GM19395 (cell line): ENCODE measurements around the gene IGLL1.
"Not testable (repeated sequence)": the region's sequence is repeated elsewhere in the genome, so short reads cannot be mapped to it uniquely, and the experiment has no call there.

ENCODE experiments used
- ATAC-seq: cut with Tn5 transposase; IDR thresholded peaks from one replicate; pipeline ENCODE4 v1.9.1; 2021; ENCODE audit warnings: mild to moderate bottlenecking, moderate library complexity; ENCODE audit not compliant: unreplicated experiment

Gene IGLL1

DNA sequence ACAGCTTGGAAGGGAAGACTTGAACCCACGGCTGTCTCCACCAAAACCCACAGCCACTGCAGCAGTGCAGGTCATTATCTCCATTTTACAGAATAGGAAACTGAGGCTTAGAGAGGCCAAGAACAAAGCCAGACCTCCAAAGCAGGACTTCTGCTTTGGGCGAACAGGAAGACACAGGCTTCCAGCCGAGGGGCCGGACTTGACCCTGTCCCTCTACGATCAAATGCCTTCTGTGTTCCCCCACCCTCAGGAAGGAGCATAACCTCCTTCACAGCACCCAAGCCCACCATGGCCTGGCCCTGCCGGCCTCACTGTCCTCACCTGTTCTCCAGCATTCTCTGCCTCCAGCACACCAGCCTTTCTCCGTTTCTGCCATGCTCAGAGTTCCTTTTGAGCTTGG is 15.8 kb downstream of the IGLL1 start:
- ATAC-seq = no peak

DNA sequence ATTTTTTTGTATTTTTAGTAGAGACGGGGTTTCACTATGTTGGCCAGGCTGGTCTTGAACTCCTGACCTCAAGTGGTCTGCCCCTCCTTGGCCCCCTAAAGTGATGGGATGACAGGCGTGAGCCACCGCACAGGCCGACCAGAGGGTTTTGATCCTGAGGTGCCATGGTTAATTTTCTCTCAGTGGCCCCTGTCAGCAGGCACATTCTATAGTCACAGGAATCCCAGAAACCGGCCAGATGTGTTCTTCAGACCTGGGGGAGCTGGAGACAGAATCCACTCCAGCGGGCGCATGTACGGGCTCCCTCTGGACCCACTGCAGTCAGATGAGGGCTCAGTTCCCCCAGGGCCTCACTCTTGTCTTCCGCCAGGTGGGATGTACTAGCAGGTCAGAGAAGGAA is 17.0 kb downstream of the IGLL1 start:
- ATAC-seq = no peak

DNA sequence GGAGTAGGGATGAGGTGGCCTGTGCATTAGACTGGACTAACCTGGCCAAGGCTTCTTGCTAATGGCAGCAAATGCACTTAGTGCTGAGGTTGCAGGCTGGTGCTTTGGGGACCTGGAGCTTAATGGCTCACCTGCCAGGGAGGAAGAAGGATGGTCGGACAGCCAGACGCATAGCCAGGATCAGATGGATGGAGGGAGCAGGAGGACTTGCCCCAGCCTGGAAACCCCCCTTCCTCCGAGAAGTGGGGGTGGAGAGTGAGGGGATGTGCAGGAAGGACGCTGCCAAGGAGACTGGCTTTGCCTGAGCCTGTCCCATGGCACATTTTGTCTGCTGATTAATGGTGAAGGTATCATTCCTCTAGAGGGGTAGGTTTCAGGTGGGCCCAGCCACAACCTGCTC is 17.9 kb downstream of the IGLL1 start:
- no peak for ATAC-seq

DNA sequence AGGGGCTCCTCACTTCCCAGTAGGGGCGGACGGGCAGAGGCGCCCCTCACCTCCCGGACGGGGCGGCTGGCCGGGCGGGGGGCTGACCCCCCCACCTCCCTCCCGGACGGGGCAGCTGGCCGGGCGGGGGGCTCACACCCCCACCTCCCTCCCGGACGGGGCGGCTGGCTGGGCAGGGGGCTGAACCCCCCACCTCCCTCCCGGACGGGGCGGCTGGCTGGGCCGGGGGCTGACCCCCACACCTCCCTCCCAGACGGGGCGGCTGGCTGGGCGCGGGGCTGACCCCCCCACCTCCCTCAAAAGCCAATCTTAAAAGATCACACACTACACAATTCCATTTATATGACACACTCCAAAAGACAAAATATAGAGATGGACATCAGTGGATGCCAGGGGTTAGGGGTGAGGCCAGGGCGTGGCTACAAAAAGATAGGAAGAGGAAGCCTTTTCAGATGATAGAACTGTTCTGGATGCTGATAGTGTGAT is 19.0 kb downstream of the IGLL1 start:
- ATAC-seq = not testable (repeated sequence)

DNA sequence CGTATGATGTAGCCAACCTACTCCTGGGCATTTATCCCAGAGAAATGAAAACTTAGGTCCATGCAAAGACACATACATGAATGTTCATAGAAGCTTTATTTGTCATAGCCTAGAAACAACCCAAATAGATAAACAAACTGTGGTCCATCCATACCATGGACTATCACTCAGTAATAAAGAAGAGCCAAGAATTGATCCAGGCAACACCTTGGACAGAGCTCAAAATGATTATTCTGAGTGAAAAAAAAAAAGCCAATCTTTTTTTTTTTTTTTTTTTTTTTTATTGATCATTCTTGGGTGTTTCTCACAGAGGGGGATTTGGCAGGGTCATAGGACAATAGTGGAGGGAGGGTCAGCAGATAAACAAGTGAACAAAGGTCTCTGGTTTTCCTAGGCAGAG is 19.9 kb downstream of the IGLL1 start:
- ATAC-seq = not testable (repeated sequence)

DNA sequence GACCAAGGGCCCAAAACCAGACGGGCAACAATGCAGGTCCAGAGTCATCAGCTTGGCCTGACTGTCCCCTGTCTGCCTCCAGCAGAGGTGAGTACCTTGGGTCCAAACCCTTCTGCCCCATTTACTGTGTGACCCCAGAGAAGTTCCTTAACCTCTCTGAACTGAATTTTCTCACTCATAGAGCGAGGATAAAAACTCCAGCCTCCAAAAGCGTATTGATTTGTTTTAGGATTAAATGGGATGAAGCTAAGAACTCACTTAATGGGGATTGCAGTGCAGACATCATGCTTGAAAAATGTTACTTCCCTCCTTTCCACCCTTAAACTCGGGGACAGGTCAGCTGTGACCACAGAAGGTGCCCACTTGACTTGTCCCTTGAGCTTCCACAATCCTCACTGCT is 22.6 kb downstream of the IGLL1 start:
- ATAC-seq = no peak

DNA sequence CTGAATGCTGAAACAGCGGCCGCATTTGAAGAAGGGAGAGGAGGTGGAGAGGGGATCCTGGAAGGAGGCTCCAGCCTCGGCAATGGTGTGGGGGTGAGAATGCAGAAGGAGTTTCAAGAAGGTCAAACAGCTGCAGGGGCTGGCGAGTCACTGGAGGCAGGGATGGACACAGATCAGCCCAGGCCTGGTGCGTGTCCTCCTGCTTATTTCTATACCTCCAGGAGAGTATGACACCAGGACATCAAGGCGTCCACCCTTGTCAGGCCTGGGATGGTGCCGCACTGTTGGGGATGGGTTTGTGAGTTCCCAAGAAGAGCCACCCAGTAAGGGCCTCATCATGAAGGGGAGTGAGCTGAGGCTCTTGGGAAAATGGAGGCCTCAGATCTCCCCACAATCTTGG is 23.1 kb downstream of the IGLL1 start:
- ATAC-seq = no peak

DNA sequence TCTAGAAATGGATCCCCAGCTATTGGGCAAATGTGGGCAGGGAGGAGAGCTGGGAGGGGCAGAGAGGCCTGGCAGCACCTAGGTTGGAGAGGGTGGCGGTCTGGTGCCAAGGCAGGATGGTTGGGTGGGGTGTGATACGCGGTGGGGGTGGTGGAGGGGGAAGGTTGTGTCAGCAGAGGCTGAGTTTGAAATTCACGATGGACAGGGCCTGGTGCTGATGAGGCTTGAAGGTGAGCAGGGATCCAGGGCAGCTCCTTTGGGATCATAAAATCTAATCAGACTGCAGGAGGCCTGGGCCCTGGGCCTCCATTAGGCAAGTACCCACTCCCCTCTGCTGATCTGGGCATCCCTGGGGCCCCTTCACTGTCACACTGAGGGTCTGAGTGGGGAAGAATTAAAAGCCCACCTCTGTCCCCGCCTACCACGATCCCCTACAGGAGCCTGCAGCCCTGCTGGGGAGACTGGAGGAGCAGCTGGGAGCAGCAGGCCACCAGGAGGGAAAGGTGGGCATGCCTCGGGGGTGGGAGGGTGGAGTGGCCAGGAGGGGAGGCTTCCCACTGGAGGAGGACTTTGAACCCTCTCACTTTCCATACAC is 24.0 kb downstream of the IGLL1 start:
- no peak for ATAC-seq

DNA sequence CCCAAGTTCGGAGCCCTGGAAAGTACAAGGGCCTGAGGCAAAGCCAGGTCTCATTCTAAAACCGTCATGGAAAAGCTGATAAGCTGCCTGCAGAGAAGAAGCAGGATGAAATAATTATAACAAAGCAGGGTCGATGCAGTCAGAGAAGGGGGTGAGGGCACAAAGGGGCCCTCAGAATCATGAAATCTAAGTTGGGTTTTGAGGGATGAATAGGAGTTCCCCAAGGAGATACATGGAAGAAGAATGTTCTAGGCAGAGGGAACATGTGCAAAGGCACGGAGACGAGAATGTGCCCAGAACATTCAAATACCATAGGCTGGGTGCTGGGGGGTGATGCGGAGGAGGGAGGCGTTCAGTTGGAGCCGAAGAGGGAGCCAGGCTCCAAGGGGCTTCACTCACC is 25.0 kb downstream of the IGLL1 start:
- no peak for ATAC-seq

DNA sequence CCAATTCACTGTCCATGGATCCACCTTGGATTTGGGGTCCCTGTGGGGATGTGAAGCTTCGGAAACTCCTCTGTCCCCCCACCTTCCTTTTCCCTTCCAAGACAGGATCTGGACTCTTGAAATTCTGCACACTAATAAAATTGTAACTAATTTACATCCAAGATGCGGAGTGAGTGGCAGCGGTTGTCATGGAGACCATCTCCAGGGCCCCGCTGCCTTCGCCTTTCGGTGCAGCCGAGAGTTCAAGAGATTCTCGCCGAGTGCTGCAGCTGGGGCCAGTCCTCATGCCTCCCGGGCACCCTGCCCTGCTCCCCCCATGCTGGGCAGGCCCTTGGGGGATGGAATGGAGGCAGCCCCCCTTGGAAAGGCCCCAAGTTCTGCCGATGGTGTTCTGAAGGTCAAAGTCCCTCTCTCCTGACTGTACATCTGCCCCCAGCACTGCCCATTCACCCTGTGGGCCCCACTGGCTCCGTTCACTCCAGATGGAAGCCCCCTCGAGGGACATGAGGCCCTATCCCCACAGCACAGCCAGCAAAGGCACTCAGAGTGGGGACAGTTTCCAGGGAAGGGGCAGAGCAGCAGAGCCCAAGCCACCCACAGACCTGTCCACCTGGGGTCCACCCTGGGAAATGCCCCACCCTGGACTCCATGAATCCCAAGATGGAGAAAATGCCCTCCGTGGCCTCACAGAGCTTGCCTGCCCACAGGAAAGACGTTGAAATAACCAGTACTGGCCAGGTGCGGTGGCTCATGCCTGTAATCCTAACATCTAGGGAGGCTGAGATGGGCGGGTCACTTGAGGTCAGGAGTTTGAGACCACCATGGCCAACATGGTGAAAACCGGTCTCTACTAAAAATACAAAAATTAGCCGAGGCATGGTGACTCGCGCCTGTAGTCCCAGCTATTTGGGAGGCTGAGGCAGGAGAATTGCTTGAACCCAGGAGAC is 25.9 kb downstream of the IGLL1 start:
- no peak for ATAC-seq

DNA sequence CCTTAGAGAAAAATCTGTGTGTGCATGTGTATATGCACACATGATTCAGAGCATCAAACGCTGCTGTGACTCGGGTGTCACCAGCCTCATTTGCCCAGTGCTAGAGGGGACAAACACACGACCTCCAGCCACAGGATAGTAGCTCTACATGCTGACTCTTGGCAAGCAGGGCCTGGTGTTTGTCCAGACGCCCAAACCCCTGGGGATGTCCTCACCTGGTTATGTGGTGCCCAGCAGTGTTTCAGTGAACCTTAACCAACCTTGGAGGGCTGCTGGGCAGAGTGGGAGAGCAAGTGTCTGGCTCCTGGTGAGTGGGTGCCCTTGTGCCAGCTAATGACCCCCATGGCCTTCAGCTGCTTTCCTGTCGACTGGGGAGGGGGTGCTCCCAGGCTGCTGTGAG is 26.7 kb downstream of the IGLL1 start:
- ATAC-seq = no peak

DNA sequence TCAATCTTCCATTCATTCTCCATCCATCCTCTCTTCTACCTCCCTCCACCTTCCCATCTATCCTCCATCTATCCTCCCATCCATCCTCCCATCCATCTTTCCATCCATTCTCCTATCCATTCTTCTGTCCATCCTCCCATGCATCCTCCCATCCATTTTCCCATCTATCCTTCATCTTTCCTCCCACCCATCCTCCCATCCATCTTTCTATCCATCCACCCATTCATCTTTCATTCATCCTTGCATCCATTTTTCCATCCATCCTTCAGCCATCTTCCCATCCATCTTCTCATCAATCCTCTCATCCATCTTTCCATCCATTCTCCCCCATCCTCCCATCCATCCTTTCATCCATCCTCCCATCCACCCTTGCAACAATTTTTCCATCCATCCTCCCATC is 27.5 kb downstream of the IGLL1 start:
- ATAC-seq = no peak

DNA sequence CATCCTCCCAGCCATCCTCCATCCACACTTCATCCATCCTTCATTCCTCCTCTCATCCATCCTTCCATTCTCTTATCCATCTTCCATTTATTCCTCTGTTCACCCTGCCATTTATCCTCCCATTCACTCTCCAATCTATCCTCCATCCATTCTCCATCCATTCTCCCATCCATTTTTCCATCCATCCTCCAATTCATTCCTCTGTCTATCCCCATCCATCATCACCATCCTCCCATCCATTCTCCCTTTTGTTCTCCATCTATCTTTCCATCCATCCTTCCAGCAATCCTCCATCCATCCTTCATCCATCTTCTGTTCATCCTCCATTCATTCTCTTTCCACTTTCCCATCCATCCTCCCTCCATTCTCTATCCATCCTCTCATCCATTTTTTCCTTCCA is 28.7 kb downstream of the IGLL1 start:
- no peak for ATAC-seq

DNA sequence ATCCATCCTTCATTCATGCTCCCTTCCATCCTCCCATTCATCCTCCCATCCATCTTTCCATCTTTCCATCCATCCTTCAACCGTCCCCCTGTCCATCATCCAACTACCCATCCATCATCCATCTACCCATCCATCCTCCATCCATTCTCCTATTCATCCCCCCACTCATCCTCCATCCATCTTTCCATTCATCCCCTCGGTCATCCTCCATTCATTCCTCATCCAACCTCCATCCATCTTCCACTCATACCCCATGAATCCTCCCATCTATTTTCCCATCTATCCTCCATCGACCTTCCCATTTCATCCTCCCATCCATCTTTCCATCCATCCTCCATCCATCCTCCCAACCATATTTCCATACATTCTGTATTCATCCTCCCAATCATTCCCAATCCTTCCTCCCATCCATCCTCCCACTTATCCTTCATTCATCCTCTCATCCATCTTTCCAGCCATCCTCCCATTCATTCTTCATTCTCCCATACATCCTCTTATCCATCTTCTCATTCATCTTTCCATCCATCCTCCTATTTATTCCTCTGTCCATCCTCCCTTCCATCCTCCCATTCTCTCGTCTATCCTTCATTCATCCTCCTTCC is 29.9 kb downstream of the IGLL1 start:
- no peak for ATAC-seq

DNA sequence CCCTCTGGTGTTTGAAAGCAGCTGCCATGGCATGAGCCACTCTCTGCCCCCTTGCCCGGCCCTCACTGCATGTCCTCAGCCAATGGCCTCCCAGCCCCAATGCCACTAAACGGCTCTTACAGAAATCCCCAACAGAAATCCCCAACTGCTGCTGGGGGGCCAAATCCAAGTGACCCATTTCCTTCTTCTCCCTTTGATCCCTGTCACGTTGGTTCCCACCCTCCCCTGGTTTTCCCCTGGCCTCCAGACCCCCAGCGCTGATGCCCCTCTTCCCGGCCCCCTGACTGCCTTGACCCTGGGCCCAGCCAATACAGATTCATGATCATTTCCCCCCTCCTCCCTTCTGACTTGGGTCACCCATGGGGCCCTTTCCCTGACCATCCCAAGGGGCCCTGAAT is 30.9 kb downstream of the IGLL1 start:
- ATAC-seq = no peak

DNA sequence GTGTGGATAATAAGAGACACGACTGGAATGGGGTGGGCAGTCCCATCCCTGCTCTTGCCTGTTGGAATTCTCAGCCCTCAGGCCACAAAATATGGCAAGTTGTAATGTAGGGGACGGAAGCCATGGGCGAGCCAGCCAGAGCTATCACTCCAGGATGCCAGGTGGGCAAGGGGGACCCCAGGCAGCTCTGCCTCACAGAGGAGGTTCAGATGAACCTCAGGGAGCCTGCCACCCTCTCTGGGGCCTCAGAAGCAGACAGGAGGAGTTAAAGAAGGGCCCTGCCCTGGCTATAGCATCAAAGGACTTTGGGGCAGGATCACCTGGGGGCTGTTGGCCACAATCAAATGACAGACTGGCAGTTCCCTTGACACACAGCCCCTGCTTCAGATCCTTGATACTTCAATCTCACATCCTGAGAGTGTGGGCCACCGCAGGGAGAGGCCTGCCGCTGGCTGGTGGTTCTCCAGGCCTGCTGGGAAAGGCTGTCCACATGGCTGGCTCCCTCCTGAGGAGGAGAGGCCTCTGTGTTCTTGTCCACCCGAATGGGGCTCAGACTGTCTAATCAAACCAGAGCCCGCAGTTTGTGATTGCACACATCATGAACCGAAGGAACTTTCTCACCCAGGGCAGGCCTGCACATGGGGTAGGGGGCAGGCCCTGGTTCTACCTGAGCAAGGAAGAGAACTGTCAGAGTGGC is 31.4 kb downstream of the IGLL1 start:
- ATAC-seq = no peak

DNA sequence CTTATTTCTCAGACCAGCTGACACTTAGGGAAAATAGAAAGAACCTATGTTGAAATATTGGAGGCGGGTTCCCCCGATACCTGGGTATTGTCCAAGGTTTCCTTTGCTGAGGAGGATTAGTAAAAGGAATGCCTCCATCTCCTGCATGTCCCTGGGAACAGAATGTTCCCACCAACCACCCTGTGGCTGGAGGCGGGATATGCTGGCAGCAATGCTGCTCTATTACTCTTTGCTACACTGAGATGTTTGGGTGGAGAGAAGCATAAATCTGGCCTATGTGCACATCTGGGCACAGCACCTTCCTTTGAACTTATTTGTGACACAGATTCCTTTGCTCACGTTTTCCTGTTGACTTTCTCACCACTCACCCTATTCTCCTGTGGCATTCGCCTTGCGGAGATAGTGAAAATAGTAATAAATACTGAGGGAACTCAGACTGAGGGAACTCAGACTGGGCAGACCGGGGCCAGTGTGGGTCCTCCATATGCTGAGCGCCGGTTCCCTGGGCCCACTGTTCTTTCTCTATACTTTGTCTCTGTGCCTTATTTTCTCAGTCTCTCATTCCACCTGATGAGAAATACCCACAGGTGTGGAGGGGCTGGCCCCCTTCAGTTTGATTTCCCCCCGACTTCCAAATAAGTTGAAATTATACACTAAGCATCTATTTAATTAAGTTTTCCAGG is 32.1 kb downstream of the IGLL1 start:
- no peak for ATAC-seq

DNA sequence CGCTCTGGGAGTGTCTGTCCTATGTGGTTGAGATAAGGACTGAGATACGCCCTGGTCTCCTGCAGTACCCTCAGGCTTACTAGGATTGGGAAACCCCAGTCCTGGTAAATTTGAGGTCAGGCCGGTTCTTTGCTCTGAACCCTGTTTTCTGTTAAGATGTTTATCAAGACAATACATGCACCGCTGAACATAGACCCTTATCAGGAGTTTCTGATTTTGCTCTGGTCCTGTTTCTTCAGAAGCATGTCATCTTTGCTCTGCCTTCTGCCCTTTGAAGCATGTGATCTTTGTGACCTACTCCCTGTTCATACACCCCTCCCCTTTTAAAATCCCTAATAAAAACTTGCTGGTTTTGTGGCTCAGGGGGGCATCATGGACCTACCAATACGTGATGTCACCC is 32.7 kb downstream of the IGLL1 start:
- ATAC-seq = not testable (repeated sequence)

DNA sequence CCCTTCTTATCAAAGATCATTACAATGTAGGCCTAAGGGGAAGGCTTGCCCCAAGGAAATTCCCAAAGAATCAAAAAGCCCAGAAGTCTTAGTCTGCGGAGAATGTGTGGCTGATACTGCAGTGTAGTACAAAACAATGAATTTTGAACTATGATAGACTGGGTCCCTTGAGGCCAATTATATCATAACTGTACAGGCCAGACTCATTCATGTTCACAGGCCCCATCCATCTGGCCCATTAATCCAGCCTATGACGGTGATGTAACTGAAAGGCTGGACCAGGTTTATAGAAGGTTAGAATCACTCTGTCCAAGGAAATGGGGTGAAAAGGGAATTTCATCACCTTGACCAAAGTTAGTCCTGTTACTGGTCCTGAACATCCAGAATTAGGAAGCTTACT is 35.2 kb downstream of the IGLL1 start:
- ATAC-seq = no peak

DNA sequence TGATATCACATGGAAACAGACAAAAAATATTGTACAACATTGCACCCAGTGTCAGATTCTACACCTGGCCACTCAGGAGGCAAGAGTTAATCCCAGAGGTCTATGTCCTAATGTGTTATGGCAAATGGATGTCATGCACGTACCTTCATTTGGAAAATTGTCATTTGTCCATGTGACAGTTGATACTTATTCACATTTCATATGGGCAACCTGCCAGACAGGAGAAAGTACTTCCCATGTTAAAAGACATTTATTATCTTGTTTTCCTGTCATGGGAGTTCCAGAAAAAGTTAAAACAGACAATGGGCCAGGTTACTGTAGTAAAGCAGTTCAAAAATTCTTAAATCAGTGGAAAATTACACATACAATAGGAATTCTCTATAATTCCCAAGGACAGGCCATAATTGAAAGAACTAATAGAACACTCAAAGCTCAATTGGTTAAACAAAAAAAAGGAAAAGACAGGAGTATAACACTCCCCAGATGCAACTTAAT is 36.5 kb downstream of the IGLL1 start:
- ATAC-seq = not testable (repeated sequence)

DNA sequence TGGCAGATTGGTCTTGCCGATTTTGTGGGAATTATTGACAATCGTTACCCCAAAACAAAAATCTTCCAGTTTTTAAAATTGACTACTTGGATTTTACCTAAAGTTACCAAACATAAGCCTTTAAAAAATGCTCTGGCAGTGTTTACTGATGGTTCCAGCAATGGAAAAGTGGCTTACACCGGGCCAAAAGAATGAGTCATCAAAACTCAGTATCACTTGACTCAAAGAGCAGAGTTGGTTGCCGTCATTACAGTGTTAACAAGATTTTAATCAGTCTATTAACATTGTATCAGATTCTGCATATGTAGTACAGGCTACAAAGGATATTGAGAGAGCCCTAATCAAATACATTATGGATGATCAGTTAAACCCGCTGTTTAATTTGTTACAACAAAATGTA is 37.2 kb downstream of the IGLL1 start:
- no peak for ATAC-seq
